ENCODE data around the gene CRYZL1.

CRYZL1 gene

GRCh38 chr21:33641352-33642026 is at the start of gene CRYZL1:
TSS of gene CRYZL1 (minus strand) at chr21:33641741. CDS start at chr21:33631551, 10,190 bp downstream.
- POLR2A ChIA-PET (ENCODE audit: low non-redundant PET), result no interaction called here
- CTCF ChIA-PET, result interaction anchor here (0.5 kb wide), 1 partner anchor 546 kb away, joined by 3 read pairs; no protein-coding TSS in a partner anchor
- TF ChIP-seq CTCF (conservative IDR thresholded peaks at IDR 0.05; ENCODE audit: low read depth), result no peak

DNA sequence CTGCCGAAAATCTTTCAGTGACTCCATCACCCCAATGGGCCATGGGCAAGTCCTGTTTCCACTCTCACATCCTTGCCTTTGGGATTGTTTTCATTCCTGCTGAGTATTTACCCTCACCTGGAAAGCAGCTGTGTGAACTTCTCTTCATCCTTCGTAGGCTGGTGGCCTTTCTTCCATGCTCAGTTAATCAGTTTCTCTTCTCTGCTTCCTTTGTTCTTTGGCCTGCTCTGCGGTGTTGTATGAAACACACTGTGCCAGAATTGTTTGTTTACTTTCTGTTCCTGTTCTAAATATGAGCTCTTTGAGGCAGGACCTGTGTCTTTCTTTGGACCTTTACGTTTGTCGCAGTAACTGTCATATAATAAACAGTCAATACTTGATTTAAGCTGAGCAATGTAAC is 49.3 kb upstream of the CRYZL1 start:
- POLR2A ChIA-PET (ENCODE audit: low non-redundant PET), result no interaction called here
- no peak for DNase-seq (ENCODE audit: low spot score)
- CTCF ChIA-PET, result interaction anchor here (0.6 kb wide), 1 partner anchor 108 kb away, joined by 6 read pairs; no protein-coding TSS in a partner anchor
- H3K27ac ChIP-seq, result no peak overlapping the region
- TF ChIP-seq CTCF (conservative IDR thresholded peaks at IDR 0.05; ENCODE audit: low read depth), result no peak

More at GRCh38 chr21:33641352-33642026, at the start of gene CRYZL1:
- H3K27ac ChIP-seq, result peak within 1 kb of the TSS; percentile 86
- DNase-seq (ENCODE audit: low spot score), result peak; percentile 97

- no peak for DNase-seq (ENCODE audit: low spot score)
- CTCF ChIA-PET, result interaction anchor here (0.7 kb wide), 1 partner anchor 421 kb away, joined by 4 read pairs; no protein-coding TSS in a partner anchor
- H3K27ac ChIP-seq, result no peak overlapping the region
- POLR2A ChIA-PET (ENCODE audit: low non-redundant PET), result no interaction called here
- no peak for TF ChIP-seq CTCF (conservative IDR thresholded peaks at IDR 0.05; ENCODE audit: low read depth)
Measured at GRCh38 chr21:33688353-33688752, 46.8 kb upstream of the CRYZL1 start.

DNA sequence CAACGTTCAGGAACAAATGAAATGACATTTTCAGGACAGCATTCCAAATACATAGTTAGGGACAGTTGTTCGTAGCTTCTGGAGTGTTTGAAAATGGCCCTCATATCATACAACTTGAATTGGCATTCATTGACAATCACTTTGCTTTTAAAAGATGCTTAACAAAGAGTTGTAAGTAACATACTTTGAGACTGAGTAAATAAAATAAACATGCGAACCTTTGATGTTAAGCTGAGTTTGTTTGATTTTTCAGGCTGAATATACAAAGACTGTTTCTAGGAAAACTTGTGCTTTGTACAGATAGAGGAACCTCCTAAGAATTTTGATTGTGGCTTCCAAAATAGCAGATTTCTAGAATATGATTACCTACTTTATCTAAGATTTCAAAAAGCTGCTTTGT is 46.1 kb upstream of the CRYZL1 start:
- ChIA-PET POLR2A (ENCODE audit: low non-redundant PET) (no interaction called here), CTCF (interaction anchor here (0.7 kb wide), 1 partner anchor 273 kb away, joined by 10 read pairs; no protein-coding TSS in a partner anchor)
- DNase-seq (ENCODE audit: low spot score), result no peak
- TF ChIP-seq CTCF (conservative IDR thresholded peaks at IDR 0.05; ENCODE audit: low read depth), result no peak
- H3K27ac ChIP-seq, result no peak overlapping the region

DNA sequence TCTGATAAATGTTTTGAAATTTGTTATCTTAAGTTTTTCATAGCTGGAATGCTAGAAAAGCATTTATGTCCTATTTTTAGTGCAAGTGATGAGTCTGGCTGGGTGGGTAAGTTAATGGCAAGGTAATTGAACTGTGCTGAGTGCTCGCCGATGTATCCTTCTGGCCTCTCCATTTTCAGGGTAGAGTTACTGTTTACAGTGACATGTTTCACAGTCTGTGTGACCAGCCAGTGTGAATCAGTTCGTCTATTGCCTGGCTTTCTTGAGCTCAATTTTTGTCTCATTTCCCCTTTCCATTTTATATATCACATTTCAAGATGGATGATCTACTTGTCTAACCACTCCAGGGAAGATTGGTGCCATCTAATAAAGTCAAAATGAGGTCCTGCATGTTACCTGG is 44.8 kb upstream of the CRYZL1 start:
- CTCF ChIA-PET, result interaction anchor here (0.6 kb wide), 2 partner anchors 24 to 73 kb away, joined by 3 to 5 read pairs; no protein-coding TSS in a partner anchor
- no peak overlapping the region for H3K27ac ChIP-seq
- POLR2A ChIA-PET (ENCODE audit: low non-redundant PET), result no interaction called here
- TF ChIP-seq CTCF (conservative IDR thresholded peaks at IDR 0.05; ENCODE audit: low read depth), result no peak
- no peak for DNase-seq (ENCODE audit: low spot score)

DNA sequence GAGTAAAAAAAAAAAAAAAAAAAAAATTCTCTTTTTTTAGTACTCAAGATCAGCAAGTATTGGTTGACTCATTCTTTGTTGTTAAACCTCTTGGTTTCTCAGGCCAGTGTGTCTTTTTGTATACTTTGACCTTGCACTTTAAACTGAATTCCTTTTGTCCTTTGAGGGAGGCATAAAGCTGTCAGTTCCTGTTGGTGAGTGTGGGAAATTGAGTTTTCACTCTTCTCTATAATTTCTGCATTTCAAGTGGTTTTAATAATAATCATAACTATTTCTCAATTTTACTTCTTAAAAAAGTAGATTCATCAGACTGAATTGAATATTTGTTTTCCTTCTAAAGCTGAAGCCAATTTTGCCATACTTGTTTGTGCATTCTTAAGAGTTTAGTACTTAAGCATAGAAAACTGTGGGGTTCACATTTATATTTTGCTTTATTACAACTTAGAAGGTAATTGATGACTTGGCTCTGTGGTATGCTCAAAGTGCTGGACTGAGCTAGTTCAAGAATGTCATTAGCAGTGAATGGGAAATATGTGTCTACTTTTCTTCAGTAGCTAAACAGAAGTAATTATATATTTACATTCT is 44.2 kb upstream of the CRYZL1 start:
- POLR2A ChIA-PET (ENCODE audit: low non-redundant PET), result interaction anchor here (0.6 kb wide), 1 partner anchor 169 kb away, joined by 3 read pairs; no protein-coding TSS in a partner anchor
- CTCF ChIA-PET, result interaction anchor here (0.6 kb wide), 2 partner anchors 16 to 25 kb away, joined by 3 to 6 read pairs; no protein-coding TSS in a partner anchor
- no peak overlapping the region for H3K27ac ChIP-seq
- no peak for TF ChIP-seq CTCF (conservative IDR thresholded peaks at IDR 0.05; ENCODE audit: low read depth)
- peak; percentile 30 for DNase-seq (ENCODE audit: low spot score)

Measured in RWPE1 (cell line).